GM18498 (cell line): Measurements from ENCODE around the gene MBP.

Experiments used
- ATAC-seq: cut with Tn5 transposase; IDR thresholded peaks from one replicate; pipeline ENCODE4 v1.9.1; 2021; ENCODE audit warnings: mild to moderate bottlenecking, moderate library complexity; ENCODE audit not compliant: unreplicated experiment

Gene MBP

DNA sequence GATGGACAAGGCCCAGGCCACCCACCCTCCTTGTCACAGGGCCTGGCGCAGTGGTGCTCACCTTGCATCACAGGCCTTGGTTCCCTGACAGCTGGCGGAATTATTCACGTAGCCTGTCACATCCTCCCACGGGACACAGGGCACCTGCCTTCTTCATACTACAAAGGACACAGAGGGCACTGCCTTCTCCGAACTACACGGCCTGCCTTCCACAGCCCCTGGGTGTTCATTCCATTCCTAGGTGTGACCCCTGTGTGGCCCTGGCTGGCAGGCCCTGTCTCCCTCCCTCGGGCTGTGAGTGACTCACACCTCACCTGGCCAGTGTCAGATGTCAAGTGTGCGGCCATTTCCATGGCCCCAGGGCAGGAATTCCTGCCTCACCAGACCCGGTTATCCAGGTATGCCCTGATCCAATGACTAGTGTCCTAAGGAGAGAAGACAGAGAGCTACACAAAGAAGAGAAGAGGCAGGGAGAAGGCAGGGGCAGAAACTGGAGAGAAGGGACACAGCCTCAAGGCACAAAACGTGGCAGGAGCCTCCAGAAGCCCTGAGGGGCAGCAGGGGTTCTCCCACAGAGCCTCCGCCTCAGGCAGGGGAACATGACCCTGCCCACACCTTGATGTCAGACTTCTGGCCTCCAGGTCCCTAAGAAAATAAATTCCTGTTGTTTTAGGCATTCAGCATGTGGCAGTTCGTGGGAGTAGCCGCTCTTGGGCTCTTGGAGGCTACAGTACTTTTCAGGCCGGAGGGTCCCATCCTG lies 43.4 kb downstream of the MBP start:
- ATAC-seq: no peak

DNA sequence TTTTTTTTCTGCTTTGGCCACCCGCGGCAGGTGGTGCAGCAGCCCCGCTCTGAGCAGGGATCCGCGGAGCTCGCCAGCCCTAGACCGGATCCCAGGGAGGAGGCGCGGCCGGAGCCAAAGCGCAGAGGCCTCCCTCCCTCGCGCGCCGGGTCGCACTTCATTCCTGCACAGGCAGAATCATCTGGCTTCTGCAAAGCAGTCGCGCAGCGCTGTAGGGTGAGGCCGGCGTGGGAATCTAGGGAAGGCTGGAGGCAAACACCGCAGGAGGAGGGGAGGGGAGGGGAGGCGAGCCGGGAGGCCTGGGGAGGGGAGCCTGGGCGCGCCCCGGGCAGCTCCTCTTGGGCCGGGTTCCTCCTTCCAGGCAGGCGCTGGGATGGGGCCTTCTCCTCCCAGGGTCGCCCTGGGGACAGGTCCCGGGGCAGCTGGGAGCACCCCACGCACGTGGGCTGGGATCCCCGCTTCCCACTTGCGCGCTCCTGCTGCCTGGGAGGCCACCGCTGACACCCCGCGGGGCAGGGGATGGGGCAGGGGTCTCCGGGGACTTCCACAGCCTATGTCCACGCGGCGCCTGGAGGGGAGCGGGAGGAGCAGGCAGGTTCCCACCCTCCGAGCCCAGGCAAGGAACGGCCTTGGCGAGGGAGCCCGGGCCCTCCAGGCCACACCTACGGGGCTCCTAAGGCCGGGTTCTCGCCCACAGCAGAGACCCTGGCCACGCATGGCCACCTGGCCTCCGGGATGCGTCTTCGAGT lies 45.0 kb downstream of the MBP start:
- no peak for ATAC-seq

DNA sequence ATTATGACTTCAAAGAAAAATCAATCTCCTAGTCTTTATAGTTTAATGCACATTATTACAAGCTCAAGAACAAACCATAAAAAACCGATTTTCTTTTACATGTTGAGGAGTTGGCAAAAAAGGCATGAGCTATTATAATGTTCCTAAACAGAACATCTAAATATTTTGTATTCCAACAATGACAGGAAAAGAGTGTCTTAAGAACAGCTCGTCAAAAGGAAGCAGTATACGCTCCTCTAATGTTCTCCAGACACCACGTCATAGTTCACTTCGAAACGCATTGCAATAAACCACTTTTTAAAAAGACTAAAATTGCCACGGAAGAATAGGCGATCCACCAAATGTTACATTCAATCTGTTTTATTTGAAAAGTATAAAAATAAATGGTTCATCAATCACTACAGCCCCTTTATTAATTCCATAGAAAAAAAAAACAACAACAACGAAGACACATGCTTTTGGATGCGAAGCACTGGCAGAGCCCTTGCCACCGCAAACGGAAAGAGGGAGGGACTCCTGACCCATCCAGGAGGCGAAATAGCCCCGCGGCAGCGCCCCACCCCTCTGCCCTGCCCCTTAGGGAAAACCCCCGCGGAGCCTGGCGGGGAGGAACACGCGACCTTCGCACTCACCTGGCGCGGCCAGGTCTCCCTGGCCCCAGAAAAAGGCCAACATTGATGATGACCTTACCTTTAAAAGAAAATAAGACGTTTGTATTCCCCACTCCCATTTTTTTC lies 45.8 kb downstream of the MBP start:
- ATAC-seq: no peak

DNA sequence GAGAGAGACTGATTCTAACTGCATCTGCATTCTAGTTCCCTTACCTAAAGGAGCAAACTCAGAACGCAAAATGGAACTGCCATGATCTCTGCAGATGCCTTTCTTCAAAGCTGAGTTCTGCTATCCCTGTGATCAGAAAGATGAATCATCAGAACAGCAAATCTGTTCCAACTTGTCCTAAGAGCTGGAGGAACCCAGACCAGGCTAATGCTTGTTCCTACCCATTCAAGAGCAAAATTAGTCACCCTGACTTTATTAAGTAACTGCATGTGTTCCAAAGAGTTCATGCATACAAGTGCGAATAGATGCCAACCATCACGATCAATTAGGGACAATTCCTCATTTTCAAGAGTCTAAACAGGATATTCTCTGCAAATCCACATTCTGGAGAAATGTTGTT lies 46.5 kb downstream of the MBP start:
- ATAC-seq: no peak

DNA sequence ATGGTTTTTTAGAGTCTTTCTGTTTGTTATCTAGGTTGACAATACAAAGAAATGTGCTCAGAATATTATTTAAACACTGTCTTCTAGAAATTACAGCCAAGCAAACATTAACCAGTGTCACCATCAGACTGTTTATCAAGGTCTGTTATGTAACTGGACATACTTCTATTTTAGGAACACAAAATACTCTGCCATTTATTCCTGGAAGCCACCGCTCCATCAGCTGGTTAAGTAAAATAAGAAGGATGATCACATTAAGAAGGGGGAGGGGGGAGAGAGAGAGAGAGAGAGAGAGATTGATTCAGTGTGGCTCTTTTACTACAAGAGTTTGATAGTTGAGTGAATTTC lies 47.9 kb downstream of the MBP start:
- ATAC-seq: no peak

DNA sequence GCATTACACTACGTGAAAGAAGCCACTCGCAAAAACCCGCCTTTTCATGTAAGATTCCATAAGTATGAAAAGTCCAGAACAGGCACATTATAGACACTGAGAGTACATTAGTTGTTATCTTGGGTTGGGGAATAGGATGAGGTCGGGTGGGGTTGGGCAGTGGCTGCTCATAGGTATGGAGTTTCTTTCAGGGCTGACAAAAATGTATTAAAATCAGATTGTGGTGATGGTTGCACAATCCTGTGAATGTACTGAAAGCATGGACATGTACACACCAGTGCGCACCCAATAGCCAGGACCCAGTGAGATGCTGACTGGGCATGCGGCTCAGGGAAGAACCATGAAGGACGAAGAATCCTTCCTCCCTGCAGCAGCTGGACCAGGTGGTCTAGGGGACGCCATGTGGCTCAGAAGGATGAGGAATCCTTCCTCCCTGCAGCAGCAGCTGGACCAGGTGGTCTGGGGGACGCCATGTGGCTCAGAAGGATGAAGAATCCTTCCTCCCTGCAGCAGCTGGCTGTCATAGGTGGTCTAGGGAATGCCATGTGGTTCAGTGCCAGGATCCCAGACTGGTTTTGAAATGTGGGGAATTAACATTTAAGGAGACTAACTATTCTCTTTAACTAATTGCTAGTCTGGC lies 50.1 kb downstream of the MBP start:
- ATAC-seq: no peak

DNA sequence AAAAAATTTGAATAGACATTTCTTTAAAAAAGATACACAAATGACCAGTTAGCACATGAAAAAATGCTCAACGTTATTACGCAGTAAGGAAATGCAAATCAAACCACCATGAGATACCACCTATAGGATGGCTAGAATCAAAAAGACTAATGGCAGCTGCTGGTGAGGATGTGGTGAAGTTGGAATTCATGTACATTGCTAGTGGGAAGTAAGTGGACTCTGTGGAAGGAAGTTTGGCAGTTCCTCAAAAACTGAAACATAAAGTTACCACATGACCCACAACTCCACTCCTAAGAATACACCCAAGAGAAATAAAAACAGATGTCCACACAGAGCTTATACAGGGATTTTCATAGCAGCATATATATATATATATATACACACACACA lies 51.2 kb downstream of the MBP start:
- ATAC-seq: no peak

DNA sequence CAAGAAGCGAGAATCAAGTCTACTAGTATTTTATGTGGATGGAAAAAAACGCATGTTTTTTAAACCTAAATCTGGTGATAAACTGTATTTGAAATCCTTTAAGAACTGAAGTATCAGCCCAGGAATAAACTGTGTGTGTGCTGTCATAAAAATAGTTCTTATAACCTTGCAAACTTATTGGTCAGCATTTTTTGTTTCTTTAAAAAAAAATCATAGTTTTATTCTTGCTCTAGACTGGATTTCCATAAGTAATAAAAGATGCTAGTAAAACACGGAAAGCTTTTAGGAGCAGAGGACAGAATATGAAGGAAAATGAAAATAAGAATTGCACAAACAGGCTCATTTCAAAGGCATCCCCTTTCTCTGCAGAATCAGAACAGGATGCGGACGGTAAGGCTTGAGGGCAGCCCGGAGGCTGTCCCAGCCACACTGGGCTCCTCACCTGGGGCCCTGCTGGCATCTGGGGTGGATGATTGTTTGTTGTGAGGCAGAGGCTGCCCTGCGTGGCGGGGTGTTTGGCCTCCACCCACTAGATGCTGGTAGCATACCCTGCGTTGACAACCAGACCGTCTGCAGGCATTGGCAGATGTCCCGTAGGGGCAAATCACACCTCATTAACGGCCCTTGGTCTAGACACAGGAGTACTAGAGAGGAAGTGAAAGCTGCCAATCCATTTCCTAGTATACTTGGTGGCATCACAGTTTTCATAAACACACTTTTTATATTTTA lies 52.5 kb downstream of the MBP start:
- peak; percentile 98 for ATAC-seq

DNA sequence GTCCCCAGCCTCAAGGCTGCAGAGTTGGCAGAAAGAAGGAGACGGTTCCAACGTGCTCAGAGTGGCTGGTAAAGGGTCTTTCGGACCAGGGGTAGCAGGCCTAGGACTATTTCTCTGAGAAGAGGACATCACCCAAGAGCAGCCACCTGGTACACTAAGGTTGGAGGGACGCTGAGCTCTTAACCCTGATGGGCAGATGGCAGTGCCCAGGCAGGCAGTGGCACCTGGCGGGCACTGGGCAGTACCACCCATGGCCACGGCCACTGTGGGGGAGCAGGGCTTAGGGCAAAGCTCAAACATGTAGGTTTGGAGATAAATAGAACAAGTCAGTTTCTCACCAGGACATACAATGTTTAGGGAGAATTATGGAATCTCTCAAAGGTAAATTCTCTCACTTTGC lies 53.5 kb downstream of the MBP start:
- no peak for ATAC-seq

DNA sequence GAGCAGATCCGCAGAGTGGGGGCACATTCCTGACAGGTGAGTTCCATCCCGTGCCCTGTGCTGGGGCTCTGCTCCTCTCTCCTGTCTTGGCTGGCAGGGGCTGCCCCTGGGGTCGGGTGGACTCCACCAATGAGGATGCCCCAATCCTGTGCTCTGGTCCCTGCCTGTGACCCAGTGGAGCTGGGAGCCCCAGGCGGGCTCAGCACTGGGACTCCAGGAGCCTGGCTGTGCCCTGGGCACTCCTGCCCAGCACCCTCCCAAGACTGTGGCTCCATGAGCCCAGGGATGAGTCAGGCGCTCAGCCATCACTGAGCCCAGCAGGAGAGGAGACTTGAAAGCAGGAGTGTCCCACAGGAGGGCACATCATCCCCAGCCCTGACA lies 53.9 kb downstream of the MBP start:
- no peak for ATAC-seq

DNA sequence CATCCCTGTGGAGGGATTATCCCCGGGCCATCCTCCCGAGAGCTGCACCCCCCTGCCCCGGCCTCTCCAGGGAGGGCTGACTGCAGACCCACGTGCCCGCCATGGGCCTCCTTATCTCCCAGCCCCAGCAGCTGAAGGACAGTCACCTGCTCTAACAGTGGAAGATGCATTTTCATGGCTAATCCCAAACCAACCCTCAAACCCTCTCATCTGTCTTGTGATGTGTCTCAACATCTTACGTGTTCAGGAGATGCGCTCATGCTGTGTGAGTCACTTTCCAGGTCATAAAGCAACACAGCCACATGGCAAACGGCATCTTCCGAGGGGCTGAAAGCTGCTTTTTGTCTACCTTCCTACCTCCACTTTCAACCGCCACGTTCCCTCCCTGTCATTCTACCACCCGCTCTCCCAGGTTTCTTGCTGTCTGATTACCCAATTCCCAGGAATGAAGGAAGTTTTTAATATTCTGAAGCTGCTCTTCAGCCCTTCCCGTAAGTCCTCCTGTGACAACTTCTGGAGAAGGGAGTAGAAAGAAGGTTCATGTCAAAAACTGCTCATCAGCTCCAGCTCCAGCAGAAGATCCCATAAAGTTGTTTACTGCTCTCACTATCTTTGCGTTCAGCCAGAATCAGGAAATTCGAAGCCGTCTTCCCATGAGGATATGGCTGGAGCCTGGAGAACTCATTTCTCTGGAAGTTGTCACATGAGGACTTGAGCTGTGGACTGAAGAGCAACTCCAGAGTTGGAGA lies 54.5 kb downstream of the MBP start:
- ATAC-seq: no peak

DNA sequence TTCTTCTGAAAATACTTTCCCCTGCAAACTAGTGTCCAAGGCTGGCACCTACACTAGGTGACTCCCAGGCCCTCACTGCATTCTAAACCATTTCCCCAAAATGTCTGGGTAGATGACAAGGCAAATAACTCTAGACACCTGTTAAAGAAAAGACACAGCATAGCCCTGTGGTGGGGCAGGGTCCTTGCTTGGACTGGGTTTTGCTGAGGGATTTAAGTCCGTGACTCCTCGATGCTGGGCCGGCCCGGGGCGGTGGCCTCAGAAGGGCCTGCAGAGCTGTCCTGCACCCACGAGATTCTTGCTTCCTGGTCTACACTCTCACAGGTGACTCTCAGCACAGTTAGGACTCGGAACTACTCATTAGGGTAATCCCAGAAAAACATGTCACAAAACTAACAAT lies 55.2 kb downstream of the MBP start:
- ATAC-seq: no peak

DNA sequence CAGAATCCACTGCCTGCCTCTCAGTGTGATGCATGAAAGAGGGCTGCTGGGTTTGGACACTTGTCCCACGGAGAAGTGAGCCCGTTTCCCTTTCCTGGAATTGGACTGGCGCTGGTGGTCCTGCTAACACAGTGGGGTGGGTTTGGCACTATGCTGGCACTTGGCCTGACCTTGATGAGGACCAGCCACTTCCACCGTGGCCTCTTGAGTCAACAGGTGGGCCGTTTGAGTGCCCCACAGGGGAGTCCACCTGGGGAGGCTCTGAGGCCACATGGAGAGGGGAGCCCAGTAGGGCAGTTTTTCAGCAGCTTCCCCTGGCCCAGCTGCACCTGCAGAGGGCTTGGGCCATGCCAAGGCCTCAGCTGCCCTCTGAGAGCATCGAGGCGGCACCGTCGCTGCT lies 56.5 kb downstream of the MBP start:
- no peak for ATAC-seq

DNA sequence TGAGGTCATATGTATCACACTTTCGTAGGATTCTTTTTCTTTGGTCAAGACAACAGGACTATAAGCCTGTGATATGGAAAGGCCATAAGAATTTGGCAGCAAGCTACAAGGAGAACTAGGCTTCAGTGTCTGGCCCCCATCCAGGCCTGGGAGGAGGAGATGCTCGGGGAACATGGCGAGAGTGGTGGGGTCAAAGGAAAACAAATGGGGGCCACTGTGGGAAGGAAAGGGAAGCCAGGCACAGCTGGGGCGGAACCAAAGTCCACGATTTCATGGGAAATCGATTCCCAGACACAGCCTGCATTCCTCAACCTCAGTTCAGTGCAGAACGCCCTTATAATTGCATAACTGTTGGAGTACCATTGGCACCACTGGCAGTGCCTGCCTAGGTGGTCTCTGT lies 58.2 kb downstream of the MBP start:
- no peak for ATAC-seq

DNA sequence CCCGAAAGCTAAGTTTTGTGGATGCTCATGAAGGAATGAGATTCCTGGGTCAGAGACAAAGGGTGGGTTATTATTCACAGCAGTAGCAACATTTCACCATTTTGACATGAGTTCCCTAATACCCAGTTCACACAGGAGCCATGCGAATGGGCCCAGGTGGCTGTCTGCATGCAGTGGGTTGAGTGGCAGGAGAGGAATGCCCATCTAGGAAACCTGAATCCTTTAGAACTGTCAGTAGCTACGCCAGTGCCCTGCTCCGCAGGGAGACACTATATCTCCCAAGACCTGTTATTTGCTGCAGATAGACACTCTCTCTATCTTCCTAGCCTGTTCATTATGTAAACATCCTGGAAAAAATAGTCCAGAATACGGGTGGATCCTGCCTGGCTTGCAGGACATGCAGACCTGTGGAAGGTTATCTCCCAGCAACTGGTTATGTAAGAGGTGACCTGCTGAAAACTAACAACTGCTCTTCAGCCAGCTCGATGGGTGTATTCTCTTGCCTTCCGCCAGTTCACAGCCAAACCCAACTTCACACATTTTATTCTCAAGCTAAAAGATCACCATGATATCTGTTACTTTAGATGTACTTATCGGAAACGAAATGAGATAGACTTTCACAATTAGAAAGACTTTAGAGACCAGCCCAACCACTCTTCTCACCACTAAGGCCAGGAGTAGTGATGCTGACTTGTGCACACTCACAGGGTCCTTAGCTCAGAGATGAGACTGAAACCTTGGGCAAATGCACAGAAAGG lies 59.1 kb downstream of the MBP start:
- no peak for ATAC-seq

DNA sequence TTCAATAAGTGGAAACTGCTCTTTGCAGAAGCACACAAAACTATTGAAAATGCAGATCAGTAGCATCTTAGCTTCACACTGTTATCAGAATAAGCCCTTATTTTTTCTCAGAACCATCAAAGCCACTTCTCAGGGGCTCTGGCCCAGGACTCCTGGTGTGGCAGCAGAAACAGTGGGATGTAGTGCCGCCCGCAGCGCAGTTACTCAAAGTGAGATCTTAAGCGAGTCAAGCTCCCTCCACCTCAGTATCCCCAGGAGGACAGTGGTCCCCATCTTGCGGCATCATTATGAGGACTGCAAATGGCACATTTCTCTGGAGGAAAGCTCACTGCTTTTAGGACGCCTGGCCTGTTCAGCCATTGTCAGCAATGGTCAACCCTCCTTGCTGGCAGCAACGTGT lies 60.0 kb downstream of the MBP start:
- no peak for ATAC-seq

DNA sequence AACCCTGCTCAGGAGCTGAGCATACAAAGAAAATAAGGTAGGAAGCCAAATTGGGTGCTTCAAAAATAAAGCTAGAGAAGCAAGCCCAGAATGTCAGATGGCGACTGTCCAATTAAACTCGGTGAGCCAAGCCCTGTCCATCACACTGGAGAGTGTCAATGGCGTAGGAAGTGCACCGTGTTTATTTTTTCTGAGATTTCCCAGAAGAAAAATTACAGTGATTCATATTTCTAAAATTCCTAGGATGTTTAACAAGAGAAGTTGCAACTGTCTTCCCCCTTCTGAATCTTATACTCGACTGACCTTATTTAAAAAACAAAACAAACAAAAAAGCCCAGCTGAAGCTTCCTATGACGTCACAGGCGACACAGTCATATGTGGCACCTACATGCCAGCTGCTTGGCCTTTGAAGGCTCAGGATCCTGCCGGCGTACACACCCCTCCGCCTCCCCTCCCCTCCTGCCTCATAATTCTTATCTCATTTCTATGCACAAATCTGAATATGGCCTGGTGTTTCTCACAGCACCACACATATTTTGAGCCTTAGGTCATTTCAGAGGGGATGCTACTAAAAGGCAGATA lies 60.8 kb downstream of the MBP start:
- ATAC-seq: no peak

DNA sequence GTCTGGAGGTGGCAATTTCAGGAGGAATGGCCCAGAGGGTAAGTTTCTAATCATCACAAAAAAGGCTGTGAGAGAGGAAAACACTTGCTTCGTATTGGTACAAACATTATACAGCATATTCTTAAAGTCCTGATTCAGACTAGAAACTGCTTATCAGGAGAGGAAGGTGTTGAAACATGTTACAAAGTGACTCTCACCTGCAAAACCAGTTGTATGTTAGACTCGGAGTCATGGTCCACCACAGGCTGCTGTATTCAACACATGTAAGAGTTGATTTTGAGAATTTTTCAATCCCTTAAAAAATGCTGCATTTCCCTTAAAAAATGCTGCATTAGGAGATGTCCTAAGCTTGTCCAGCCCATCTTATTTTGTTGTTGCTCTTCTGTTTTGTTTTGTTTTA lies 61.5 kb downstream of the MBP start:
- no peak for ATAC-seq

DNA sequence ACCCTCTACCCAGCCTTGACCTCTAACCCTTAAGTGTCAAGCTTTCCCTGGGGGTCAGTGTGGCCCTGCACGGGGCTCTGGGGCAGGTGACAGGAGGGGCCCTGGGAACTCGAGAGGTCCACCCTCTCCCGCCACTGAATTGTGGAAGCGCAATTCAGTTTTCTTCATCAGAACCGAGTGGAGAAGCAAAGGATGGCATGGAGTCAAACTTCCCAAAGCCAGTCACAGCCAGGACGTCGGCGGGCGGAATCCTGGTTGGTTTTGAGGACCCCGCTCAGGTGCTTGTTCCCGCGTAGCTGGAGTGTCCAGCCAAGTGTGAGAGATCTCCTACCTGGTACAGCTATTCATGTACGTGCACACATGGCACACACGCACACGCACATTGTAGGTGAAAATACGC lies 62.0 kb downstream of the MBP start:
- no peak for ATAC-seq
